Kidney capillary endothelial cell (primary cell): ENCODE results near the gene ZDHHC5.

Experiments
- DNase-seq: peaks from one replicate; pipeline ENCODE4 v3.0.0-alpha.2; 2018; ENCODE audit warnings: low spot score

ZDHHC5 gene, protein sequence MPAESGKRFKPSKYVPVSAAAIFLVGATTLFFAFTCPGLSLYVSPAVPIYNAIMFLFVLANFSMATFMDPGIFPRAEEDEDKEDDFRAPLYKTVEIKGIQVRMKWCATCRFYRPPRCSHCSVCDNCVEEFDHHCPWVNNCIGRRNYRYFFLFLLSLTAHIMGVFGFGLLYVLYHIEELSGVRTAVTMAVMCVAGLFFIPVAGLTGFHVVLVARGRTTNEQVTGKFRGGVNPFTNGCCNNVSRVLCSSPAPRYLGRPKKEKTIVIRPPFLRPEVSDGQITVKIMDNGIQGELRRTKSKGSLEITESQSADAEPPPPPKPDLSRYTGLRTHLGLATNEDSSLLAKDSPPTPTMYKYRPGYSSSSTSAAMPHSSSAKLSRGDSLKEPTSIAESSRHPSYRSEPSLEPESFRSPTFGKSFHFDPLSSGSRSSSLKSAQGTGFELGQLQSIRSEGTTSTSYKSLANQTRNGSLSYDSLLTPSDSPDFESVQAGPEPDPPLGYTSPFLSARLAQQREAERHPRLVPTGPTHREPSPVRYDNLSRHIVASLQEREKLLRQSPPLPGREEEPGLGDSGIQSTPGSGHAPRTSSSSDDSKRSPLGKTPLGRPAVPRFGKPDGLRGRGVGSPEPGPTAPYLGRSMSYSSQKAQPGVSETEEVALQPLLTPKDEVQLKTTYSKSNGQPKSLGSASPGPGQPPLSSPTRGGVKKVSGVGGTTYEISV

GRCh38 chr11:57667736-57668433 lies at the start of gene ZDHHC5:
TSS of gene ZDHHC5 (plus strand) at chr11:57668114. CDS start at chr11:57673091, 4,977 bp downstream.
- DNase-seq = peak; percentile 97

DNA sequence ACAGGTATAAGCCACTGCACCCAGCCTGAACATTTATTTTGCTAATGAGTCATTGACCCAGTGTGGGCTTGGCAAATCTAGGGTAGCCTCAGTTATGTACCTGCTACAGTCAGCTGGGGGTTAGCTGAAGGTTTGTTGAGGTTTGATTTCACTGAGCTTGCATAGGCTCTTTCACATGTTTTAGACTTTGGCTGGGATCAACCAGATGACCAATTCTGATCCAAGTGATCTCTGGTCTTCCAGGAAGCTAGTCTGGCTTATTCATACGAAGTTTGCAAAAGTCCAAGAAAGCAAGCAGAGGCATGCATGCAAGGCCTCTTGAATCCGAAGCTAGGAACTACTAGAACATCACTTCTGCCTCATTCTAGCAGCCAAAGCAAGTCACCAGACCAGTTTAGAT lies 49.5 kb upstream of the ZDHHC5 start:
- no peak for DNase-seq

- DNase-seq = no peak
Observed at GRCh38 chr11:57619331-57619730, 48.6 kb upstream of the ZDHHC5 start.

- peak; percentile 49 for DNase-seq
Observed at GRCh38 chr11:57620467-57620866, 47.4 kb upstream of the ZDHHC5 start.

GRCh38 chr11:57622263-57622662 lies 45.7 kb upstream of the ZDHHC5 start:
- no peak for DNase-seq

DNA sequence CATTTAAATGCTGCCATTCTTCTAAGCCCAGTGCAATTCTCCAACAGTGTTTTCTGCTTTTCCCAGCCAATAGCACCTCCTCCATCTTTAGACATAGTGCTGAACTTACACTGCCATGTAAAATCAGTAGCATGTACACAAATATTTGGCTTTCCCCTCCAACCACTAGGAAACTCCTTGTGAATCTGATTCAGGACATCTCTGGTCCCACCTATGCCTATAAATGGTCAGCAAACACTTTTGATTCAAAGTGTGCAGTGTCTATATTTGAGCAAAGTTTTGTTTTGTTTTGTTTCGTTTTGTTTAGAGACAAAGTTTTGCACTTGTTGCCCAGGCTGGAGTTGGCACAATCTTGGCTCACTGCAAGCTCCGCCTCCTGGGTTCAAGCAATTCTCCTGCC lies 43.0 kb upstream of the ZDHHC5 start:
- no peak for DNase-seq

GRCh38 chr11:57626895-57627294 lies 41.0 kb upstream of the ZDHHC5 start:
- no peak for DNase-seq

- DNase-seq = no peak
Observed at GRCh38 chr11:57630171-57630570, 37.7 kb upstream of the ZDHHC5 start.

DNA sequence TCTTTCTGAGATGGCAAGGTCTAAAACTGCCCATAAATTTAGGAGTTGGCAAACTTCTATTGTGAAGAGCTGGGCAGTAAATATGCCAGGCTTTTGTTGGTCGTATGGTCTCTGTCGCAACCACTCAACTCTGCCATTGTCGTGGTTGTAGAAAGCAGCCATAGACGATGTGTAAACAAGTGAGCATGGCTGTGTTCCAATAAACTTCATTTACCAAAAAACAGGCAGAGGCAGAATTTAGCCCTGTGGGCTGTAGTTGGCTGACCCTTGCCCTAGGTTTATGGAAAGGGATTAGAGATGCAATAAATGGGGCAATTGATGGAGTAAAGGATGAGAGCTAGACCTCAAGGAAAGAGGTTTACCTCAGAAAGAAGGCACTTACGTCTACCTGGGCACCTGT lies 35.8 kb upstream of the ZDHHC5 start:
- no peak for DNase-seq

- no peak for DNase-seq
Observed at GRCh38 chr11:57633394-57634070, 34.4 kb upstream of the ZDHHC5 start.

GRCh38 chr11:57634311-57634710 lies 33.6 kb upstream of the ZDHHC5 start:
- DNase-seq = no peak

DNA sequence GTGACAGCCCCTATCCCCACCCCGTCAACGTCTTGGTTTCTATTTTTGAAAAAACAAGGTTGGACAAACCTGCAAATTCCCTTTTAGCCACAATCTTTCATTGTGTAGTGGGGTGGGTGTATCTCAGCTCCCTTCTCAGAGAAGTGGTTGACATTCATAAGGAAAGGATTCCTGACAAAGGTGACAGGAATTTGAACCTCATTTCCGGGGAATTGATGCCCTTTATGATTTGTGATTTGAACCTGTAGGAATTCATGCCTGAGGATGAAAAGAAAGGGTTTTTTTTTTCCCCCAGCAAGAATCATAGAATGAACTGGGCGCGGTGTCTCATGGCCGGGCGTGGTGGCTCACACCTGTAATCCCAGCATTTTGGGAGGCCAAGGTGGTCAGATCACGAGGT lies 32.7 kb upstream of the ZDHHC5 start:
- no peak for DNase-seq

DNA sequence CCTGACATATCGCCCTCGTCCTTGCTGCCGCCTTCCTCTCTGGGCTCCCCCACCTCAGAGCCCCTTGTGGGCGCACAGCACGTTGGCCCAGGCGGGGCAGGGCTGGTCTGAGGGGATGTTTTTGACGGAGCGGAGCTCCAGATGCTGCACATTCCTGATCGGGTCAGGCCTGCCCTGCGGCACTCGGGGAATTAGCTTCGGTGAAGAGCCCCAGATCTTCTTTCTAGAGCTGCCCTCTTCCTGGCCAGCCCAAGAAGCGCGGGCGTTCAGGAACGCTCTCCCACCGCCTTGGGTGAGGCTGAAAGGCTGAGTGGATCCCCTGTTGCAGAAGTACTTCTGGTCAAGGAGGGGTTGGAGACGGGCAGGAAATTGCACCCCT lies 30.3 kb upstream of the ZDHHC5 start:
- no peak for DNase-seq

DNA sequence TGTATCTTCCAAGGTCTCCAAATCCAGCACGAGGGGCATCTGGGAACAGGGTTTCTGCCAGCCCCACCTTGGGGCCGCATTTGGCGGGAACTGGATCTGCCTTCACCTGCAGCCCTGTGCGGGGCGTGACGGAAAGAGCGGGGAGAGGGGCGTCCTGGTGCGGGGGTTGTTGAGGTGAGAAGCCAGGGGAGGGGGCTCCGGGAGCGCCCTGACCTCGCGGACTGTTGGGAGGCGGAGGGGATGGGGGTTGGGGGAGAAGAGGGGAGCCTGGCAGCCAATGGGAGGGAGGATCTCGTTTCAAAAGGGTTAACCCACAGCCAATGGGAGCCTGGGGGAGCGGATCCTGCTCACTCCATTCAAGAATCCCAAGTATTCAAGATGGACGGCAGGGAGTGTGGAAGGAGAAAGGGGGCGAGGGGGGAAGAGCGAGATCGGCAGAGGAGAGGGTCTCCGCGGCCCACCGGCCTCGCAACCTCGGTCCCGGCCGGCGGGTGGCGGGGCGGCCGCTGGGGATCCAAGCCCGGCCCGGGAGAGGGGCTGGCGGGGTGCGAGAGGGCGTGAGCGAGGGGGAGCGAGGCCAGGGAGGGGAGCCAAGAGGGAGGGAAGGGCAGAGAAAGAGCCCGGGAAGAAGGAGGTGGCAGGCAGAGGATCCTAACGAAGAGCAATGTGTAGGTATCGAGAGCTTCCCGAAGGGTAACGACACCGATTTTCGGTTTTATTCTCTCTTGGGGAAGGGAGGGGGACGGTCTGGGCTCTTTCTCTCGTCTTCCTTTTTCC lies 29.7 kb upstream of the ZDHHC5 start:
- DNase-seq = no peak

DNA sequence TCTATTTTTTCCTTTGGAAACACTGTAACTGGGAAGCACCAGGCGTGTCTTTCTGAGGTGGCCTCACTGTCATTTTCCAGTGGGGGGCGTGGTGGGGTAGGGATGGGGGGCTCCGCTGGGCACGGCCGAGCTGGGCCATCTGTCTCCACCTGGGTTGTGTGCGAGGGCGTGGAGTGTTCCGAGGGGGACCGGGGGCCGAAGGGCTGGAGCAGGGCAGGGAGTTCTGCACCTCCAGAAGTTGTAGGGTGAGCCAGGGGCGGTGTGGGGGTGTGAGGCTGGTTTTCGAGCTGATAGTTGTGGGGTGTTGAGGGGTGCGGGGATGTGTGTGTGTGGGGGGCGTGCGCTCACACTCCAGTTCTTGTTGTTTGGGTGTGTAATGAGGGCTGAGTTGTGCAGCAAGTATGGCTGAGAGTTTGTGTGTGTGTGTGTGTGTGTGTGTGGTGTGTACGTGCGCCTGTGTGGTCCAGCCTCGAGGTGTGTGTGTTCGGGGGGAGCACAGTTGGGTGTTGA lies 29.0 kb upstream of the ZDHHC5 start:
- no peak for DNase-seq

DNA sequence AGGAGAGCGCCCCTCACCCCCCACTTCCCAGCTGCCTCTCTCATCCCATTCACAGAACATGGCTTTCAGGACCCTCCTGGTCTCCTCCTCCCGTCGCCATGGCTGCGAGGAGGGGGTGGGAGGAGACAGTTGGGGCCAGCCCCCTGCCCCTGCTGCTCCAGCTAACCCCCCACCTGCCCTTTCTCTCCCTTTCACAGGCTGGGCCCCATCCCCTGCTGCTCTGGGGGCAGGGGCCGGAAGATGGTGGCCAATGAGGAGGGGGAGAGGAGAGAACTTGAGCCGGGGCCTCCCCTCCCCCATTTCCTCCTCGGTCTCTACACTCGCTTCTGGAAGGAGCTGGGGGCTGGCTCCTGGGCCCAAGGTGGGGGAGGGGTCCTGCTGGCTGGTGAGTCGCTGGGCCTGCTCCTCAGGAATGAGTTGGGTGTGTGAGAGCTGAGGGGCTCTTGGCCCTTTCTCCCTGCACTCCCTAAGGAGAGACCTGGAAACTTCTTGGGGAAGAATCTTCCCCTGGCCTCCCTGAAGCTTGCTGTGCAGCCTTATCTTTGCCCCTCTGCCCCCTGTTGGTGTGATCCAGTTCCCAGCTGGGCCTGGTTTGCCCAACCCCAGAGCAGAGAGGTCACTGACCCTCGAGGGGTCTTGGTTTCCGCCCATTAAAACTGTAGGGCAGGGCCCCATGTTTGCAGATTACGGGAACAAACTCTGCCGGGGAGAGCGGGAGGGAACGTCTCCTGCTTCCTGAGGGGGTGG lies 28.4 kb upstream of the ZDHHC5 start:
- no peak for DNase-seq

GRCh38 chr11:57640068-57640800 lies 27.7 kb upstream of the ZDHHC5 start:
- DNase-seq = no peak

DNA sequence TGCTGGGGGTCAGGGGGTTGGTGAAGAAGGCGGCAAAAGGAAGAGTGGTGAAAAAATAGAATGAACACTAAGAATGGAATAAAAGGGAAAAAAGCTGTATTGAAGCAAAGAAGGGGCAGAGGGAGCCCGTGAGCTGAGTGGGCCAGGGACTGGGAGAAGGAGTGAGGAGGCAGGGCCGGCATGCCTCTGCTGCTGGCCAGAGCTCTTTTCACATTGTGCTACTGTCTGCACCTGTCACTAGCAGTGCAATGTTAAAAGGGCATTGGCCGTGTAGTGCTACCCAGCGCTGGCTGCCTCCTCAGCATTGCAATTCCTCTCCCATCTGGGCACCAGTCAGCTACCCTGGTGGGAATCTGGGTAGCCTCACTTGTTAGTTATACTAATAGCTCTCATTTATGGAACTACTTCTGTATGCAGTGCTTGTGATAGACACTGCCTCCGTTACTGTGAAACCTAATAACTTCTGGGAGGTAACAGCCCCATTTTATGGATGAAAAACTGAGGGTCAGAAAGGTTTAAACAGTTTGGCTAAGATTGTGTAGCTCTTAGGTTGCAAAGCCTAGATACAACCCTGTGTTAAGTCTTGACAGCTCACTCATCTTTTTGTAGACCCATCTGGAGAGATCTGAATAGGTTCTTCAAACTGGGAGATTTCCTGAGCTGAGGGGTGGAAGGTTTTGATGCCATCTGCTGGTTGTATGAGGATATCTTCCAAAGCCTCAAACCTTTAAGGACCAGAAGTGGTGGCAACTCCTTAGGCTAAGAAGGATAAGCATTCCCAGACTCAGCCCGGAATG lies 26.7 kb upstream of the ZDHHC5 start:
- no peak for DNase-seq

GRCh38 chr11:57643802-57644201 lies 24.1 kb upstream of the ZDHHC5 start:
- no peak for DNase-seq
